PFSK-1 (cell line): ENCODE measurements around the gene DNAH17.

ENCODE experiments used
- FOXP2 ChIP-seq: optimal IDR thresholded peaks from 2 replicates; pipeline ENCODE3; 2011; ENCODE audit warnings: borderline replicate concordance, control low read depth, inconsistent platforms; ENCODE audit not compliant: insufficient read depth; ENCODE audit errors: extremely low read length, extremely low read depth
- POLR2AphosphoS5 ChIP-seq: IDR thresholded peaks from 2 replicates; pipeline ENCODE4 v1.6.1; 2012; ENCODE audit warnings: low read depth, mild to moderate bottlenecking, control low read depth, low read length, moderate library complexity
- REST ChIP-seq, 2 experiments: IDR thresholded peaks; 2 replicates each; pipeline versions ENCODE4 v1.6.1 to v1.8.0; 2011 to 2012; ENCODE audit warnings: low read depth in 2 of 2, low read length in 2 of 2, control low read depth in 1 of 2, inconsistent platforms in 1 of 2, mild to moderate bottlenecking in 1 of 2, moderate library complexity in 1 of 2; ENCODE audit not compliant: insufficient read depth in 1 of 2
- SIN3A ChIP-seq: IDR thresholded peaks from 2 replicates; pipeline ENCODE4 v1.6.1; 2012; ENCODE audit warnings: mild to moderate bottlenecking, low read length, moderate library complexity, borderline replicate concordance; ENCODE audit not compliant: insufficient read depth
- TAF1 ChIP-seq: IDR thresholded peaks from 2 replicates; pipeline ENCODE4 v1.6.1; 2012; ENCODE audit warnings: low read length, control low read depth, borderline replicate concordance; ENCODE audit not compliant: insufficient read depth

The DNAH17 gene

GRCh38 chr17:78468366-78468765 is 108.8 kb downstream of the DNAH17 start:
- no peak for TF ChIP-seq SIN3A
- TF ChIP-seq FOXP2 = no peak
- TF ChIP-seq TAF1 = no peak
- no peak for TF ChIP-seq REST (IDR thresholded peaks at IDR 0.05; ENCODE audit: insufficient read depth in 1 of 2, low read depth in 2 of 2, low read length in 2 of 2)
- no peak for TF ChIP-seq POLR2AphosphoS5

DNA sequence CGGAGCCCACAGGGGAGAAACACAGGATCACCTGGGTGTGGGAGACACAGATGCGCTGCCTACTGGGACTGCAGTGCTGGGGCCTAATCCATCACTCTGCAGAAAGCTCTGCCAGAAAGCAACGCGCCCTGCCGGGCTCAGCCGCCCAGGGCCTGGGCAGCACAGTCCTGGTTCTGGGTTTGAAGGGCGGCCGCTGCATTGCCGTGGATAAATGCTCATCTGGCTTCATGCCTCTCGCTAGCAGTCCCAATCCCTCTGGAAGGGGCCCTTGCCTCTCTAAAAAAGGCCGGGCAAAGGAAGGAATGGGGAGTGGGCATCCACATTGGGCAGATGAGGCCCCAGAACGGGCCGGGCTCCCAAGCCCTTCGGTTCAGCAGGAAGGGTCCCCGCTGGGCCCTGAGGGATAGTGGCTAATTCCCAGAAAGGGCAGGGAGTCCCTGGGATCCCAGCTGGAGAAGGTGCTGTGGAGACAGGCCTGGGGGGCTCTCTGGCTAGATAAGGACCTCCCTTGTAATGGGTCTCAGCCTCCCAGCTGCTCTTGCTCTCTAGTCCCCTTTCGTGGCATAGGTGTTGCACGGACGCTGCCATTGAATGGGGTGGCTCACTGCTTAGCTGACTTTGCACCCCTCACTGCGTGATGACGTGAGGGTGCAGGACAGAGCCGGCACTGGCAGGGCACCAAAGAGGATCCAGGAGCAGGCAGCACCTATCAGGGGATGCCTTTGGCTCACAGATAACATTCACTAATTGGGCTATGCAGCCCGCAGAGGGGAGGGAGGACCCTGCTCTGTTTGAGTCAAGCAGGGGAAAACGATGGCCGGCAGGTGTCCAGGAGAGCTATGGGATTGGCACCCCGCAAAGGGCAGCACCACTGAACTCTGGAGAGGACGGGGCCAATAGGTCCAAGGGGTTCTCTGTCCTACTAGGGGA is 110.1 kb downstream of the DNAH17 start:
- TF ChIP-seq FOXP2 (no peak), POLR2AphosphoS5 (no peak), TAF1 (no peak), REST (IDR thresholded peaks at IDR 0.05; ENCODE audit: insufficient read depth in 1 of 2, low read depth in 2 of 2, low read length in 2 of 2) (no peak), SIN3A (no peak)

GRCh38 chr17:78466109-78466785 is 110.9 kb downstream of the DNAH17 start:
- peak; percentile 29 for TF ChIP-seq FOXP2

DNA sequence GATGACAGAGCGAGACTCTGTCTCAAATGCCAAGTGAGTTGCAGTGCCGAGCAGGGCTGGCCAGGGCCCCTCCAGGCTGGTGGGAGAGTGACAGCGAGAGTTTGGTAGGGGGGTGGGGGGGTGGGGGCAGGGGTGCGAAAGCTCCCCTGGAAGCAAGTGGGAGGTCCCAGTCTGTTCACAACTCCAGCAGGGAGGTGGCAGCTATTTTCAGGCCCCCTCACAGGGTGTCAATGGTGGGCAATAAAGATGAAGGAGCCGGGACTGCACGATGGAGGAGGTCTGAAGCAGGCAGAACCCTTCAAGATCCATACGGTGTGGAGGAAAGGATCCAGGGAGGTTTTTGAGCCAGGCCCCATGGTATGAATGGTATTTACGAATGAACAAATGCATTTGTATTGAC is 115.0 kb downstream of the DNAH17 start:
- TF ChIP-seq REST (IDR thresholded peaks at IDR 0.05; ENCODE audit: insufficient read depth in 1 of 2, low read depth in 2 of 2, low read length in 2 of 2) = no peak
- TF ChIP-seq POLR2AphosphoS5 = no peak
- no peak for TF ChIP-seq TAF1

DNA sequence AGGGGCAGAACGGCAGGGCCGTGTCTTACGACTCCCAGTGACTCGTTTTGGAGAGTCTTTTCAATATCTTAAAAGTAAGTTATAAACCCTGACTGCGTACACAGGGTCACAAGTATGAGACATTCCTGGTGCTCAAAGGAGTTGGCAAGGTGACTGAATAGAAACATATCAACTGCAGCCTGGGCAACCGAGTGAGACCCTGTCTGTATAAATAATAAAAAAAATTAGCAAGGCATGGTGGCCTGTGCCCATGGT is 115.5 kb downstream of the DNAH17 start:
- TF ChIP-seq POLR2AphosphoS5 (no peak), FOXP2 (no peak), TAF1 (no peak), SIN3A (no peak), REST (IDR thresholded peaks at IDR 0.05; ENCODE audit: insufficient read depth in 1 of 2, low read depth in 2 of 2, low read length in 2 of 2) (no peak)
